Muscle layer of duodenum (tissue), 2 donors: Measurements from ENCODE around the gene IFT122.
"Not testable (repeated sequence)": the region's sequence is repeated elsewhere in the genome, so short reads cannot be mapped to it uniquely, and the experiment has no call there.

Source experiments
- H3K27ac ChIP-seq: one replicate; pipeline ENCODE4 v1.7.0; 2013; ENCODE audit warnings: mild to moderate bottlenecking, low read length
- H3K27me3 ChIP-seq: one replicate; pipeline ENCODE4 v1.7.0; 2013; ENCODE audit warnings: low read depth, mild to moderate bottlenecking, control low read depth, low read length
- H3K36me3 ChIP-seq, 2 donors: one replicate each; pipeline ENCODE4 v1.7.0; 2013; ENCODE audit warnings: low read length in 2 of 2, control low read depth in 1 of 2, mild to moderate bottlenecking in 1 of 2; ENCODE audit not compliant: insufficient read depth in 2 of 2, control insufficient read depth in 1 of 2
- H3K4me1 ChIP-seq, 2 donors: one replicate each; pipeline ENCODE4 v1.7.0; 2013; ENCODE audit warnings: low read length in 2 of 2, mild to moderate bottlenecking in 2 of 2, control low read depth in 1 of 2, moderate library complexity in 1 of 2; ENCODE audit not compliant: insufficient read depth in 2 of 2, control insufficient read depth in 1 of 2
- H3K4me3 ChIP-seq, 2 donors: one replicate each; pipeline ENCODE4 v1.7.0; 2013; ENCODE audit warnings: low read length in 2 of 2, low read depth in 1 of 2, mild to moderate bottlenecking in 1 of 2
- H3K9me3 ChIP-seq, 2 donors: one replicate each; pipeline ENCODE4 v1.7.0; 2013; ENCODE audit warnings: low read length in 2 of 2, control low read depth in 1 of 2, mild to moderate bottlenecking in 1 of 2; ENCODE audit not compliant: control insufficient read depth in 1 of 2
- donor health status: healthy.

Gene IFT122, protein sequence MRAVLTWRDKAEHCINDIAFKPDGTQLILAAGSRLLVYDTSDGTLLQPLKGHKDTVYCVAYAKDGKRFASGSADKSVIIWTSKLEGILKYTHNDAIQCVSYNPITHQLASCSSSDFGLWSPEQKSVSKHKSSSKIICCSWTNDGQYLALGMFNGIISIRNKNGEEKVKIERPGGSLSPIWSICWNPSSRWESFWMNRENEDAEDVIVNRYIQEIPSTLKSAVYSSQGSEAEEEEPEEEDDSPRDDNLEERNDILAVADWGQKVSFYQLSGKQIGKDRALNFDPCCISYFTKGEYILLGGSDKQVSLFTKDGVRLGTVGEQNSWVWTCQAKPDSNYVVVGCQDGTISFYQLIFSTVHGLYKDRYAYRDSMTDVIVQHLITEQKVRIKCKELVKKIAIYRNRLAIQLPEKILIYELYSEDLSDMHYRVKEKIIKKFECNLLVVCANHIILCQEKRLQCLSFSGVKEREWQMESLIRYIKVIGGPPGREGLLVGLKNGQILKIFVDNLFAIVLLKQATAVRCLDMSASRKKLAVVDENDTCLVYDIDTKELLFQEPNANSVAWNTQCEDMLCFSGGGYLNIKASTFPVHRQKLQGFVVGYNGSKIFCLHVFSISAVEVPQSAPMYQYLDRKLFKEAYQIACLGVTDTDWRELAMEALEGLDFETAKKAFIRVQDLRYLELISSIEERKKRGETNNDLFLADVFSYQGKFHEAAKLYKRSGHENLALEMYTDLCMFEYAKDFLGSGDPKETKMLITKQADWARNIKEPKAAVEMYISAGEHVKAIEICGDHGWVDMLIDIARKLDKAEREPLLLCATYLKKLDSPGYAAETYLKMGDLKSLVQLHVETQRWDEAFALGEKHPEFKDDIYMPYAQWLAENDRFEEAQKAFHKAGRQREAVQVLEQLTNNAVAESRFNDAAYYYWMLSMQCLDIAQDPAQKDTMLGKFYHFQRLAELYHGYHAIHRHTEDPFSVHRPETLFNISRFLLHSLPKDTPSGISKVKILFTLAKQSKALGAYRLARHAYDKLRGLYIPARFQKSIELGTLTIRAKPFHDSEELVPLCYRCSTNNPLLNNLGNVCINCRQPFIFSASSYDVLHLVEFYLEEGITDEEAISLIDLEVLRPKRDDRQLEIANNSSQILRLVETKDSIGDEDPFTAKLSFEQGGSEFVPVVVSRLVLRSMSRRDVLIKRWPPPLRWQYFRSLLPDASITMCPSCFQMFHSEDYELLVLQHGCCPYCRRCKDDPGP

DNA sequence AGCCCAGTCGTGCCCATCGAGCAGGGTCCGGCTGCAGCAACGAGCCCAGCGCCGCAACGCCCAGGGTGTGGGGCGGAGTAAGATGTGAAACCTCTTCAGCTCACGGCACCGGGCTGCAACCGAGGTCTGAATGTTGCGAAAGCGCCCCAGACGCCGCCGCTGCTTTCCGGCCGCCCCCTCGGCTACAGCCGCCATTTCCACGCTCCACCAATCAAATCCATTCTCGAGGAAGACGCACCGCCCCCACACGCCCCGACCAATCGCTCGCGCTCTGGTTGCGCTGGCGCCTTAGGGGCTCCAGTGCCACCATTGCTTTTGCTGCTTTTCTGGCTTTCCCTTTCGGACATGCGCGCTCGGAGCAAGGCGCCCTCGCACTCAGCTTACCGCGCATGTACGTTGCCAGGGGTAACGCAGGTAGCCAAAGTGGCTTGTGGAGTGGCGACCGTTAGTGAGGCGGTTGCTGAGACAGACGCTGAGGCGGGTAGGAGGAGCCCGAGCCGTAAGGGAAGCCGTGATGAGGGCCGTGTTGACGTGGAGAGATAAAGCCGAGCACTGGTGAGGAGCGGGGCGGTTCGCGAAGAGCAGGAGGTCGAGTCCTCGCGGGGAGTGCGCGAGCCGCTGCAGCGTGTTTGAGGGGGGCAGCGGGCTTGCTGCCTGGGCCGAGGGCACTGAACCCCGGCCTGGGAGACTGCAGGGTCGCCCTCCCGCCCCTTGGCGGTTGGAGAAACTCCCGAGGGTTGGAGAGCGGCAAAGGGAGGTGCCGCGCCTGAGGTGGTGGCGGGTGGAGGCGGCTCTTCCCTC lies at the start of gene IFT122, which contains the start of gene MBD4:
Gene IFT122 (plus strand): TSS at position 408 of the 801 bp plus-strand sequence. CDS start 107 bp downstream, at position 515.
Gene MBD4 (minus strand): TSS at position 132 of the 801 bp plus-strand sequence. CDS start 115 bp downstream, at position 17.
- Histone ChIP-seq H3K9me3 (no peaks in the 10 kb centered on the region), H3K36me3 (peaks cover 11 to 19% of the 10 kb centered on the region in 2 donors), H3K4me1 (peaks cover 11 to 36% of the 10 kb centered on the region in 2 donors), H3K27ac (peak within 1 kb of the TSS; percentile 94), H3K27me3 (no peaks in the 10 kb centered on the region), H3K4me3 (peak within 1 kb of the TSS; percentile 88 to 92)

DNA sequence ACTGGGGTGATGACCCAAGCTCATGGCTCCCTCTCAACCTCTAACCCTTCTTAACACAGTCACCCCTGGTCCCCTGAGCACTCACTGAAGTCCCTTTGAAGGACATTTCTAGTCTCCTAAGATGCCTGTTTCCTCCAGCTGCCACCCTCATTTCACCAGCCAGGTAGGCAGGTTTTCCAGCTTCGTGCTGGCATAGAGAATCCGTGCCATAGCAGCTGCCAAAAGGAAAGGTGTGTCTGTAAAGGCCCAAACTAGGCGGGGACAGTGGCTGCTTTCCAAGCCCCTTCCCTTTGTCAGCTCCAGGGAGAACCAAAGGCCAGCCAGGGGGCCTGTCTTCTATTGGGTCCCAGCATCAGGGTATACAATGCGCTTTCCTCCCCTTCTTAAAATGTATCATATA lies 48.4 kb upstream of the IFT122 start:
- H3K27me3 ChIP-seq, H3K27ac ChIP-seq, H3K4me1 ChIP-seq, H3K4me3 ChIP-seq, H3K9me3 ChIP-seq: not testable (repeated sequence)
- H3K36me3 ChIP-seq = peaks cover 23 to 58% of the 10 kb centered on the region in 2 donors

DNA sequence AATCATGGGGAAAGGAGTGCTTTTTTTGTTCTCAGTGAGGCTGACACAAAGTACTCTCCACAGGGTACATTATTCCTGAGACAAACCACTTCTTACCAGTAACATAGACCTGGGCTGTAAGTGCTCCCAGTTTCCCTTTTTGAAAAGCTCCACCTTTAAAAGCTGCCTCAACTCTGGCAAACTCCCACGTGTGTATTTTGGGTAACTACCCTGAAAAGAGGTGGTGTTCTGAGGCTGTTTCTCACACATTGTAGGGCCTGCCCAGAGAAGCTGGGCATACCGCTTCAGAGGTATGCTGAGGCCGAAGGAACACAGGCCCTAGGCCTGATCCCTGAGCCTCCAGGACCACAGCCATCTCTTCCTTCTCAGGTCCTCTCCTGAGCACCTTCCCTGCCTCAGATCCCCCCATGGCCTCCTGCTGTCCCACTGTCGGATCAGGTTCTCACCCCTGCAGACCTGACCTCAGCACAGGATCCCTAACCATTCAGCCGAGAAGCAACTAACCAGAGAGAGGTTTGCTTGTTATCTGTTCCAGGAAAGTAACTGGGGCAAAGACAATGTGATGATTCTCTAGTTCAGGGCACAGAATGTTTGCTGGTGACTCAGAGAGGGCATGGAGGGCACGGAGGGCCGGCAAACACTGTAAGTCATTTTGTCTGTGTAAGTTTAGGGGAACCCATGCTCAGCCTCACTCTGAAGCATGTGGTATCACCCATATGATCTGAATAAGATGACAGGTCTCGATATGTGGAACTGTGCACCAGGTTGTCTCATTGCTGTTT lies 47.7 kb upstream of the IFT122 start:
- peaks cover 19 to 53% of the 10 kb centered on the region in 2 donors for H3K36me3 ChIP-seq
- not testable (repeated sequence) for H3K4me1 ChIP-seq, H3K27ac ChIP-seq, H3K9me3 ChIP-seq, H3K27me3 ChIP-seq, H3K4me3 ChIP-seq

DNA sequence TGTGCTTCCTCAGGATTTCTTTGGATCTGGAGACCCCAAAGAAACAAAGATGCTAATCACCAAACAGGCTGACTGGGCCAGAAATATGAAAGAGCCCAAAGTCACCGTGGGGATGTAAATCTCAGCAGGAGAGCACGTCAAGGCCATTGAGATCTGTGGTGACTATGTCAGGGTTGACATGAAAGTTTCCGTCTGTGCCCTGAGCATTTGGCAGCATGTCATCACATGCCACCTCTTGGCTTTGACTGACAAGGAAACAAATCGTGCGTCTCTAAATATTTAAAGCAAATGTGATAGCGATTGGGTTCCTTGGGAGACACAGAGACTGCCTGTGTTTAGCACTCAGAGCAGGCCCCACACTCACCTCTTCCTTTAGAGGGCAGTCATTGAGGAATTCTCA lies 46.8 kb upstream of the IFT122 start:
- H3K27me3 ChIP-seq = no peaks in the 10 kb centered on the region
- no peak overlapping the region for H3K4me3 ChIP-seq
- peaks cover 18 to 46% of the 10 kb centered on the region in 2 donors for H3K36me3 ChIP-seq
- H3K4me1 ChIP-seq = peaks cover 3 to 13% of the 10 kb centered on the region in 2 donors
- no peaks in the 10 kb centered on the region for H3K9me3 ChIP-seq
- H3K27ac ChIP-seq = no peak overlapping the region

DNA sequence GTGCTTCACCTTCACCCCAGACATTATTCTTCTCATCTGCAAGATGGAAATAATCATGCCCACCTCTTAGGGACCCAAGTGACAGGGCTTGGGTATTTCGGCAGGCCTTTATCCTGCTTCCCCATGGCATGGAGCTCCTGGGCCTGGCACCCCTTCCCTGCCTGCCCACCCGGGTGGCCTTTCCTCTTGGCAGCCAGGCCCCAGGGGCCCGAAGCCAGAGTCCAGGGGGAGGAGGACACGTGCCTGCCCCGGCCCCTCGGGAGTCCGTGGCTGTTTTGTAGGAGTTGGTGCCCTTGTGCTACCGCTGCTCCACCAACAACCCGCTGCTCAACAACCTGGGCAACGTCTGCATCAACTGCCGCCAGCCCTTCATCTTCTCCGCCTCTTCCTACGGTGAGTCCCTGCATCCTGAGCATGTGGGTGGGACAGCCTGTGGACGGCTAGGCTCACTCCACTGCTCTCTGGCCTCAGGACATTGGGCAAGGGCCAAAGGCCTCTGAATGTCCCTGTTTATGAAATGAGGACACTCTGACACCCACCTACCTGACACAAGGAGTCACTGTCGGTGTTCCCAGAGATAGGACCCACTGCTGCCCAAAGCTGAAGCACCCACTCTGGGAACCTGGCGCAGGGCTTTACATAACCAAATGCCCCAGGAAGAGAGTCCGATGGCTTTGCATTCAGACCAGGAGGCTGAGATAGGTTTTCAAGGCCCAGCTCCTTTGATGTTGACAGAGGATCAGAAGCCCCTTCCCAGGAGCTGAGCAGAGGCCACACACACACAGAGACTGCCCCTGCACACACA lies 46.1 kb upstream of the IFT122 start:
- not testable (repeated sequence) for H3K4me3 ChIP-seq, H3K27ac ChIP-seq, H3K27me3 ChIP-seq, H3K9me3 ChIP-seq
- H3K4me1 ChIP-seq = peaks cover 5 to 18% of the 10 kb centered on the region in 2 donors
- peaks cover 18 to 46% of the 10 kb centered on the region in 2 donors for H3K36me3 ChIP-seq

DNA sequence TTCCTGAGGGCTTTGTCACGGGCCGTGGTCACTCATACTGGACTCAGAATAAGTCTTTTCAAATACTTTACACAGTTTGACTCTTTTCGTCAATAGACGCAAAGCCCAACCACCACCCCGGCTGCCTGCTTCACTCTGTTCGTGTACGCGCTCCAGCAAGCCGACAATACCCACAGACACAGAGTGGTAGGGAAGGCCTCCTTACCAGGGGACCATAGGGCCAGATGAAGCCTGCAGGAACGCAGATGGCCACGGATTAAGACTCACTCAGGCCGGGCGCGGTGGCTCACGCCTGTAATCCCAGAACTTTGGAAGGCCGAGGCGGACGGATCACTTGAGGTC lies 41.2 kb upstream of the IFT122 start:
- Histone ChIP-seq H3K27me3 (no peaks in the 10 kb centered on the region), H3K4me3 (peak overlapping the region; percentile 80 to 92), H3K4me1 (peaks cover 5 to 14% of the 10 kb centered on the region in 2 donors), H3K27ac (peak overlapping the region; percentile 98), H3K9me3 (no peaks in the 10 kb centered on the region), H3K36me3 (peaks cover 0 to 7% of the 10 kb centered on the region in 2 donors)

DNA sequence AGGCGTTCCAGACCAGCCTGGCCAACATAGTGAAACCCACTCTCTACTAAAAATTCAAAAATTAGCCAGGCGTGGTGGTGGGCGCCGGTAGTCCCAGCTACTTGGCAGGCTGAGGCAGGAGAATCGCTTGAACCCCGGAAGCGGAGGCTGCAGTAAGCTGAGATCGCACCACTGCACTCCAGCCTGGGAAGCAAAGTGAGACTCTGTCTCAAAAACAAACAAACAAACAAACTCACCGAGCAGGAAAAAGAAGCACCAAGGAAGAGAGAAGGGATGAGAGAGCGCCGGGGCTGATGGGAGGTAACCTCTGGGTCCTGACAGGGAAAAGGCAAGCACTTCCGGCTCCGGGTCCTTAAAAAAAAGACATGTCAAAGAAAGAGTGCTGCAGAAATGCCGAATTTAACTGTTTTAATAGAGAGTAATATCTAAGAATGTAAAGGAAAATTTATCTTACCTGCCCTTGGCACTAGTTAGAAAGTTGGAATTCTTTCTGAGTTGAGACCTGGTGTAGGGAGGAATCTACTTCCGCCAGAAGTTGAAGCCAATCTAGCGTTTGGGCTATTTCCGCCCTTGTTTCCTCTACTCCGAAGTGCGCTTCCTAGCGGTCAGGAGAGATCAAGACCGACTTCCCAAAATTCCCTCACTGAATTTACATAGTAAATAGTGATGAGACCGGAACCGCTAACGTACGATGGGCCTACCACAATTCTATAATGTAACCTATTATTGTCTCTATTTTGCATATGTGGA lies 40.7 kb upstream of the IFT122 start:
- Histone ChIP-seq H3K27ac (peak overlapping the region; percentile 98), H3K4me3 (peak overlapping the region; percentile 80 to 92), H3K4me1 (peaks cover 5 to 14% of the 10 kb centered on the region in 2 donors), H3K27me3 (no peaks in the 10 kb centered on the region), H3K36me3 (peaks cover 0 to 7% of the 10 kb centered on the region in 2 donors), H3K9me3 (no peaks in the 10 kb centered on the region)

DNA sequence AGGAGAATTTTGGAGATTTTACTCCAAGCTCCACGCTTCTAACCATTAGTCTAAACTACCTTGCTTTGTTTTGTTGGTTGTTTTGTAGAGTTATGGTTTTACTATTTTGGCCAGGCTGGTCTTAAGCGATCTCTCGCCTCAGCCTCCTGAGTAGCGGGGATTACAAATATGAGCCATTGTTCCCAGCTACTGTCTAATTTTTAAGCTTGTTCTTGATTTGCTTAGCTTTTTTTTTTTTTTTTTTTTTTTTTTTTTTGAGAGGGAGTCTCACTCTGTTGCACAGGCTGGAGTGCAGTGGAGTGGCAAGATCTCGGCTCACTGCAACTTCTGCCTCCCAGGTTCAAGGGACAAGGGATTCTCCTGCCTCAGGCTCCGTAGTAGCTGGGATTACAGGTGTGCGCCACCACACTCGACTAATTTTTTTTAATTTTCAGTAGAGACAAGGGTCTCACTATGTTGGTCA lies 40.1 kb upstream of the IFT122 start:
- no peaks in the 10 kb centered on the region for H3K9me3 ChIP-seq
- peak overlapping the region; percentile 80 to 92 for H3K4me3 ChIP-seq
- no peaks in the 10 kb centered on the region for H3K27me3 ChIP-seq
- peaks cover 5 to 14% of the 10 kb centered on the region in 2 donors for H3K4me1 ChIP-seq
- H3K27ac ChIP-seq = peak overlapping the region; percentile 98
- peaks cover 0 to 7% of the 10 kb centered on the region in 2 donors for H3K36me3 ChIP-seq

DNA sequence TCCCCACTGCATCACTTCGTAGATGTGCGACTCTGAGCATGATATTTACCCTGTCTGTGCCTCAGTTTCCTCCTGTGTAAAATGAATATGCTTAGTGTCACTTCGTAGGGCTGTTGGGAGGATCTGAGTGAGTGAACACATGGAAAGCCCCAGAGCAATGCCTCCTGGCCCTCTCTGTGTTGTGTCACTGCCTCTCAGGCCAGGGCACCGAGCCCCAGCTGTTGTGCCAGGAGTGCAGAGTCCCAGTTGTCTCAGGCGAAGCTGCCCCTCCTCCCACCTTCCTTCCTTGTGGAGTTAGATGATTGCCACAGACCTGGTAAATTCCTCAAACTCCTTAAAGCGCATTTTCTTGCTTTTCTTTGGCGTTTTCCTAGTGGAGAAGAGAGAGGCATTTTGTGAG lies 37.8 kb upstream of the IFT122 start:
- Histone ChIP-seq H3K36me3 (no peaks in the 10 kb centered on the region), H3K9me3 (no peaks in the 10 kb centered on the region), H3K4me1 (peaks cover 5 to 14% of the 10 kb centered on the region in 2 donors), H3K4me3 (no peak overlapping the region), H3K27ac (no peak overlapping the region), H3K27me3 (no peaks in the 10 kb centered on the region)
